Ishikawa (cell line): ENCODE results near the gene PLEKHA6.

Source experiments
- CEBPB ChIP-seq: IDR thresholded peaks from 2 replicates; pipeline ENCODE4 v1.6.1; 2012
- CREB1 ChIP-seq: IDR thresholded peaks from 2 replicates; pipeline ENCODE4 v1.6.1; 2012; ENCODE audit warnings: low read depth
- EGR1 ChIP-seq: IDR thresholded peaks from 2 replicates; pipeline ENCODE4 v1.6.1; 2012
- EP300 ChIP-seq: IDR thresholded peaks from 2 replicates; pipeline ENCODE4 v1.6.1; 2012; ENCODE audit warnings: borderline replicate concordance
- FOXM1 ChIP-seq: IDR thresholded peaks from 2 replicates; pipeline ENCODE4 v1.6.1; 2012; ENCODE audit warnings: low read depth, borderline replicate concordance
- MAX ChIP-seq: IDR thresholded peaks from 2 replicates; pipeline ENCODE4 v1.6.1; 2012
- NFIC ChIP-seq: IDR thresholded peaks from 2 replicates; pipeline ENCODE4 v1.6.1; 2012
- RAD21 ChIP-seq: IDR thresholded peaks from 2 replicates; pipeline ENCODE4 v1.6.1; 2012; ENCODE audit warnings: low read depth
- TAF1 ChIP-seq: IDR thresholded peaks from 2 replicates; pipeline ENCODE4 v1.6.1; 2012; ENCODE audit warnings: low read depth, mild to moderate bottlenecking
- TCF12 ChIP-seq: IDR thresholded peaks from 2 replicates; pipeline ENCODE4 v1.6.1; 2012; ENCODE audit warnings: low read depth
- USF1 ChIP-seq: IDR thresholded peaks from 2 replicates; pipeline ENCODE4 v1.6.1; 2012
- YY1 ChIP-seq: IDR thresholded peaks from 2 replicates; pipeline ENCODE4 v1.6.1; 2012; ENCODE audit warnings: low read depth
- ZBTB7A ChIP-seq: IDR thresholded peaks from 2 replicates; pipeline ENCODE4 v1.6.1; 2012; ENCODE audit warnings: low read depth
- TF ChIP-seq, protein P1 (sequence below): IDR thresholded peaks from 2 replicates; pipeline ENCODE4 v1.6.1; 2012; ENCODE audit warnings: low read depth, mild to moderate bottlenecking

DNA sequence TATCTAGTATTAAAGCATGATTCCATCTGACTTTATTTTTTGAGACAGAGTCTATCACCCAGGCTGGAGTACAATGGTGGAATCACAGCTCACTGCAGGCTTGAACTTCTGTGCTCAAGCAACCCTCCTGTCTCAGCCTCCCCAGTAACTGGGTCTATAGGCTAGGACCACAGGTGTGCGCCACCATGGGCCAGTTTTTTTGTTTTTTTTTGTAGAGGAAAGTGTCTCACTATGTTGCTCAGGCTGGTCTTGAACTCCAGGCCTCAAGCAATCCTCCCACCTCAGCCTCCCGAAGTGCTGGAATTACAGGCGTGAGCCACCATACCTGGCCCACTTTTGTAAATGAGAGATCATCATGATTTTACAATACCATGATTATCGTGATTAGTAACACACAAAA is 42.7 kb upstream of the PLEKHA6 start:
- TF ChIP-seq EGR1 (no peak), MAX (no peak), USF1 (no peak), NFIC (no peak), EP300 (no peak), CEBPB (no peak), TAF1 (no peak), CREB1 (no peak), FOXM1 (no peak), TCF12 (no peak), YY1 (no peak), ZBTB7A (no peak), RAD21 (no peak)
- TF ChIP-seq, protein P1, sequence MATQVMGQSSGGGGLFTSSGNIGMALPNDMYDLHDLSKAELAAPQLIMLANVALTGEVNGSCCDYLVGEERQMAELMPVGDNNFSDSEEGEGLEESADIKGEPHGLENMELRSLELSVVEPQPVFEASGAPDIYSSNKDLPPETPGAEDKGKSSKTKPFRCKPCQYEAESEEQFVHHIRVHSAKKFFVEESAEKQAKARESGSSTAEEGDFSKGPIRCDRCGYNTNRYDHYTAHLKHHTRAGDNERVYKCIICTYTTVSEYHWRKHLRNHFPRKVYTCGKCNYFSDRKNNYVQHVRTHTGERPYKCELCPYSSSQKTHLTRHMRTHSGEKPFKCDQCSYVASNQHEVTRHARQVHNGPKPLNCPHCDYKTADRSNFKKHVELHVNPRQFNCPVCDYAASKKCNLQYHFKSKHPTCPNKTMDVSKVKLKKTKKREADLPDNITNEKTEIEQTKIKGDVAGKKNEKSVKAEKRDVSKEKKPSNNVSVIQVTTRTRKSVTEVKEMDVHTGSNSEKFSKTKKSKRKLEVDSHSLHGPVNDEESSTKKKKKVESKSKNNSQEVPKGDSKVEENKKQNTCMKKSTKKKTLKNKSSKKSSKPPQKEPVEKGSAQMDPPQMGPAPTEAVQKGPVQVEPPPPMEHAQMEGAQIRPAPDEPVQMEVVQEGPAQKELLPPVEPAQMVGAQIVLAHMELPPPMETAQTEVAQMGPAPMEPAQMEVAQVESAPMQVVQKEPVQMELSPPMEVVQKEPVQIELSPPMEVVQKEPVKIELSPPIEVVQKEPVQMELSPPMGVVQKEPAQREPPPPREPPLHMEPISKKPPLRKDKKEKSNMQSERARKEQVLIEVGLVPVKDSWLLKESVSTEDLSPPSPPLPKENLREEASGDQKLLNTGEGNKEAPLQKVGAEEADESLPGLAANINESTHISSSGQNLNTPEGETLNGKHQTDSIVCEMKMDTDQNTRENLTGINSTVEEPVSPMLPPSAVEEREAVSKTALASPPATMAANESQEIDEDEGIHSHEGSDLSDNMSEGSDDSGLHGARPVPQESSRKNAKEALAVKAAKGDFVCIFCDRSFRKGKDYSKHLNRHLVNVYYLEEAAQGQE = no peak
